Lower leg skin (tissue), 4 donors: Measurements from ENCODE around the gene BNC2. TPM values are rescaled to one million over a fixed set of nuclear protein-coding genes. Genes with fewer than 3 reads are reported as not detected.

Experiments used
- DNase-seq, 2 donors: peaks; one replicate each; pipeline ENCODE4 v3.0.0-alpha.2; 2019; ENCODE audit warnings: low spot score in 2 of 2
- H3K4me3 ChIP-seq: fragments of 200-600 bp; sonication (generic); 2 replicates; pipeline ENCODE4 v1.5.1; 2017; ENCODE audit warnings: mild to moderate bottlenecking, low read depth; ENCODE audit not compliant: poor library complexity, severe bottlenecking
- CTCF ChIP-seq, 3 donors: fragments of 450-650 bp; IDR thresholded peaks; one replicate each; pipeline ENCODE4 v1.5.1; 2016; ENCODE audit warnings: antibody characterized with exemption in 3 of 3, mild to moderate bottlenecking in 3 of 3, moderate library complexity in 2 of 3
- POLR2A ChIP-seq, 2 donors: fragments of 450-650 bp; IDR thresholded peaks; one replicate each; pipeline ENCODE4 v1.6.1; 2016 to 2017; ENCODE audit warnings: antibody characterized with exemption in 2 of 2, mild to moderate bottlenecking in 1 of 2, moderate library complexity in 1 of 2
- WGBS, 2 donors: methylation state at CpG; one replicate each; pipeline ENCODE4 v1.1.5; 2018; 5-methylcytosine and 5-hydroxymethylcytosine counted together
- intact Hi-C: fragments of 100-400 bp; cut with DNase I; formaldehyde crosslinking; loops from one replicate; pipeline ENCODE4 v1.15.0; 2023; ENCODE audit warnings: low total_unique reads
- total RNA-seq, 4 donors: library from RNA; depleted of rRNA; stranded (reverse); fragments of >200 nt; gene quantifications; one replicate each; pipeline ENCODE4 v1.1.0, GENCODE V29; 2016

The BNC2 gene
- total RNA-seq, 4 donors from 2014 or later, result 1.7 to 8.5 (median 3.7) TPM

- WGBS, 2 donors, result 87 to 90% methylated on average over 2 of the region's 2 CpGs
- no peak overlapping the region for H3K4me3 ChIP-seq
- no peak for DNase-seq
- intact Hi-C loops, result no loop called here
- TF ChIP-seq CTCF (IDR thresholded peaks at IDR 0.05), result no peak
- TF ChIP-seq POLR2A (IDR thresholded peaks at IDR 0.05), result no peak
Measured at GRCh38 chr9:16616686-16617085, 253.8 kb downstream of the BNC2 start.

- TF ChIP-seq CTCF (IDR thresholded peaks at IDR 0.05) (no peak), POLR2A (IDR thresholded peaks at IDR 0.05) (no peak)
- no peak for DNase-seq
- intact Hi-C loops, result no loop called here
- 83 to 87% methylated on average over 4 of the region's 4 CpGs for WGBS, 2 donors
- H3K4me3 ChIP-seq, result no peak overlapping the region
Measured at GRCh38 chr9:16615451-16615850, 255.0 kb downstream of the BNC2 start.

- H3K4me3 ChIP-seq, result no peak overlapping the region
- WGBS, 2 donors, result 57 to 64% methylated on average over 3 of the region's 3 CpGs
- intact Hi-C loops, result no loop called here
- TF ChIP-seq POLR2A (IDR thresholded peaks at IDR 0.05) (no peak), CTCF (IDR thresholded peaks at IDR 0.05) (no peak)
- DNase-seq, result no peak
Measured at GRCh38 chr9:16613605-16614004, 256.9 kb downstream of the BNC2 start.

- TF ChIP-seq CTCF (IDR thresholded peaks at IDR 0.05) (no peak), POLR2A (IDR thresholded peaks at IDR 0.05) (no peak)
- H3K4me3 ChIP-seq, result no peak overlapping the region
- DNase-seq, result no peak
- WGBS, 2 donors, result 76 to 84% methylated on average over 1 of the region's 1 CpG
- intact Hi-C loops, result no loop called here
Measured at GRCh38 chr9:16613051-16613450, 257.4 kb downstream of the BNC2 start.

- WGBS, 2 donors, result 91 to 93% methylated on average over 1 of the region's 1 CpG
- H3K4me3 ChIP-seq, result no peak overlapping the region
- intact Hi-C loops, result no loop called here
- TF ChIP-seq POLR2A (IDR thresholded peaks at IDR 0.05) (no peak), CTCF (IDR thresholded peaks at IDR 0.05) (no peak)
- no peak for DNase-seq
Measured at GRCh38 chr9:16612627-16613026, 257.8 kb downstream of the BNC2 start.

- intact Hi-C loops, result no loop called here
- no peak for DNase-seq
- H3K4me3 ChIP-seq, result no peak overlapping the region
- TF ChIP-seq POLR2A (IDR thresholded peaks at IDR 0.05) (no peak), CTCF (IDR thresholded peaks at IDR 0.05) (no peak)
- 50 to 59% methylated on average over 2 of the region's 2 CpGs for WGBS, 2 donors
Measured at GRCh38 chr9:16611983-16612382, 258.5 kb downstream of the BNC2 start.
